SK-N-SH (cell line): ENCODE results near the gene COL4A2. TPM values are rescaled to one million over a fixed set of nuclear protein-coding genes. Genes with fewer than 3 reads are reported as not detected.

ENCODE experiments used
- CTCF ChIA-PET: fragments of 300-600, 350-600 bp; formaldehyde crosslinking; extraction: SDS; loops from one replicate; lab custom pipeline; 2021; lab: Yijun Ruan, JAX
- POLR2A ChIA-PET: fragments of 350-600 bp; sonication (Branson Sonifier 250); formaldehyde crosslinking; extraction: SDS; loops from one replicate; lab custom pipeline; 2020; ENCODE audit warnings: antibody characterized with exemption, inconsistent platforms; lab: Yijun Ruan, JAX
- DNase-seq: peaks from one replicate; pipeline ENCODE4 v3.0.0; 2012
- H2AFZ ChIP-seq: fragments of 200-600 bp; sonication (generic); 2 replicates; pipeline ENCODE4 v1.8.1; 2016; ENCODE audit warnings: antibody characterized with exemption, mild to moderate bottlenecking, low read depth
- H3F3A ChIP-seq: fragments of 200-600 bp; sonication (generic); replicated peaks from 2 replicates; pipeline ENCODE3; 2016; ENCODE audit warnings: antibody characterized with exemption, mild to moderate bottlenecking; ENCODE audit not compliant: insufficient read depth
- H3K27ac ChIP-seq, 2 experiments: fragments of 200-500 bp in 1 of 2; fragments of 200-600 bp in 1 of 2; sonication (Bioruptor generic) in 1 of 2; sonication (generic), shearing (Covaris generic) in 1 of 2; 2 replicates each; pipeline versions ENCODE4 v1.5.1 to v1.6.1; 2014 to 2016; ENCODE audit warnings: low read depth in 2 of 2, inconsistent platforms in 1 of 2, low read length in 1 of 2, mild to moderate bottlenecking in 1 of 2, mixed read lengths in 1 of 2
- H3K27me3 ChIP-seq: fragments of 200-600 bp; sonication (generic), shearing (Covaris generic); 2 replicates; pipeline ENCODE4 v1.6.1; 2016; ENCODE audit warnings: mixed run types; ENCODE audit not compliant: insufficient read depth
- H3K36me3 ChIP-seq, 2 experiments: fragments of 200-500 bp in 1 of 2; fragments of 200-600 bp in 1 of 2; sonication (Bioruptor generic) in 1 of 2; sonication (generic) in 1 of 2; replicated peaks in 1 of 2; 2 replicates each; pipeline versions ENCODE3 to v1.5.1; 2014 to 2016; ENCODE audit warnings: low read length in 1 of 2, mild to moderate bottlenecking in 1 of 2; ENCODE audit not compliant: insufficient read depth in 2 of 2, control insufficient read depth in 1 of 2
- H3K4me1 ChIP-seq, 2 experiments: fragments of 200-500 bp in 1 of 2; fragments of 200-600 bp in 1 of 2; sonication (Bioruptor generic) in 1 of 2; sonication (generic), shearing (Covaris generic) in 1 of 2; 2 replicates each; pipeline versions ENCODE4 v1.5.1 to v1.6.1; 2014 to 2016; ENCODE audit warnings: low read depth in 1 of 2, low read length in 1 of 2, mixed run types in 1 of 2; ENCODE audit not compliant: insufficient read depth in 2 of 2, control insufficient read depth in 1 of 2
- H3K4me2 ChIP-seq: fragments of 200-600 bp; sonication (generic), shearing (Covaris generic); 2 replicates; pipeline ENCODE4 v1.6.1; 2017; ENCODE audit warnings: mixed run types
- H3K4me3 ChIP-seq, 2 experiments: fragments of 200-500 bp in 1 of 2; fragments of 200-600 bp in 1 of 2; sonication (Bioruptor generic) in 1 of 2; sonication (generic), shearing (Covaris generic) in 1 of 2; 2 replicates each; pipeline versions ENCODE4 v1.5.1 to v1.8.1; 2014 to 2016; ENCODE audit warnings: low read depth in 2 of 2, inconsistent platforms in 1 of 2, low read length in 1 of 2, mild to moderate bottlenecking in 1 of 2, mixed read lengths in 1 of 2, moderate library complexity in 1 of 2
- H3K79me2 ChIP-seq: fragments of 200-600 bp; sonication (generic); 2 replicates; pipeline ENCODE4 v1.8.1; 2017; ENCODE audit warnings: mild to moderate bottlenecking; ENCODE audit not compliant: insufficient read depth
- H3K9ac ChIP-seq: fragments of 200-600 bp; sonication (generic); 2 replicates; pipeline ENCODE4 v1.6.1; 2017; ENCODE audit warnings: mixed run types
- H3K9me2 ChIP-seq: fragments of 200-600 bp; sonication (generic); 2 replicates; pipeline ENCODE4 v1.6.1; 2017; ENCODE audit warnings: mixed run types
- H3K9me3 ChIP-seq: fragments of 200-600 bp; sonication (generic); 2 replicates; pipeline ENCODE4 v1.6.1; 2017; ENCODE audit warnings: mixed run types, mild to moderate bottlenecking, moderate library complexity
- H4K20me1 ChIP-seq: fragments of 200-600 bp; sonication (generic); 2 replicates; pipeline ENCODE4 v1.6.1; 2017; ENCODE audit warnings: mild to moderate bottlenecking, mixed run types; ENCODE audit not compliant: insufficient read depth
- CHD2 ChIP-seq: fragments of 150-350 bp; IDR thresholded peaks from 2 replicates; pipeline ENCODE4 v1.6.1; 2018; ENCODE audit warnings: low read length; ENCODE audit not compliant: partially characterized antibody
- EZH2phosphoT487 ChIP-seq: fragments of 200-600 bp; sonication (generic); IDR thresholded peaks from 2 replicates; pipeline ENCODE4 v1.6.1; 2017; ENCODE audit warnings: low read depth, mixed run types, mild to moderate bottlenecking, antibody characterized with exemption, moderate library complexity, borderline replicate concordance
- FOXM1 ChIP-seq: IDR thresholded peaks from 2 replicates; pipeline ENCODE4 v1.4.0; 2012; ENCODE audit warnings: low read depth, mild to moderate bottlenecking
- MEF2A ChIP-seq: IDR thresholded peaks from 2 replicates; pipeline ENCODE4 v1.4.0; 2012; ENCODE audit warnings: low read depth, borderline replicate concordance
- RAD21 ChIP-seq: IDR thresholded peaks from 2 replicates; pipeline ENCODE4 v1.6.1; 2012; ENCODE audit warnings: mild to moderate bottlenecking, low read length
- RFX5 ChIP-seq: IDR thresholded peaks from 2 replicates; pipeline ENCODE4 v1.6.1; 2012; ENCODE audit warnings: mild to moderate bottlenecking, improper control_type of control experiment, low read length
- RXRA ChIP-seq: IDR thresholded peaks from 2 replicates; pipeline ENCODE4 v1.4.0; 2012; ENCODE audit warnings: low read depth, mild to moderate bottlenecking, borderline replicate concordance
- SMC3 ChIP-seq: IDR thresholded peaks from 2 replicates; pipeline ENCODE4 v1.6.1; 2012; ENCODE audit warnings: low read depth, low read length, improper control_type of control experiment
- TAF1 ChIP-seq: IDR thresholded peaks from 2 replicates; pipeline ENCODE4 v1.6.1; 2012; ENCODE audit warnings: low read depth, mild to moderate bottlenecking, low read length, moderate library complexity, borderline replicate concordance
- YY1 ChIP-seq: IDR thresholded peaks from 2 replicates; pipeline ENCODE4 v1.4.0; 2012; ENCODE audit warnings: low read depth, mild to moderate bottlenecking
- WGBS: methylation state at CpG from one replicate; pipeline ENCODE4 v1.1.6; 2017; ENCODE audit warnings: low lambda C conversion rate; 5-methylcytosine and 5-hydroxymethylcytosine counted together
- polyA plus RNA-seq, 3 experiments: library from polyadenylated mRNA; depleted of rRNA; stranded (reverse); fragments of >200 nt; gene quantifications; 2 replicates each; pipeline ENCODE4 v1.2.3, GENCODE V29; 2012
- TF ChIP-seq, protein P1 (sequence below): IDR thresholded peaks from 2 replicates; pipeline ENCODE4; 2012
- TF ChIP-seq, protein P2 (sequence below): IDR thresholded peaks from 2 replicates; pipeline ENCODE4 v1.4.0; 2012; ENCODE audit warnings: low read depth, borderline replicate concordance
- TF ChIP-seq, protein P3 (sequence below): IDR thresholded peaks from 2 replicates; pipeline ENCODE4 v1.4.0; 2012; ENCODE audit warnings: low read depth
- TF ChIP-seq, protein P4 (sequence below): fragments of 200-600 bp; sonication (generic); IDR thresholded peaks from 2 replicates; pipeline ENCODE4 v1.6.1; 2017; ENCODE audit warnings: antibody characterized with exemption, mild to moderate bottlenecking, moderate library complexity
- TF ChIP-seq, protein P5 (sequence below): IDR thresholded peaks from 2 replicates; pipeline ENCODE4 v1.4.0; 2012; ENCODE audit warnings: low read depth, borderline replicate concordance

COL4A2 gene
- polyA plus RNA-seq, 1 of the 3 experiments (the other 2 are of a cell fraction): 137 TPM

DNA sequence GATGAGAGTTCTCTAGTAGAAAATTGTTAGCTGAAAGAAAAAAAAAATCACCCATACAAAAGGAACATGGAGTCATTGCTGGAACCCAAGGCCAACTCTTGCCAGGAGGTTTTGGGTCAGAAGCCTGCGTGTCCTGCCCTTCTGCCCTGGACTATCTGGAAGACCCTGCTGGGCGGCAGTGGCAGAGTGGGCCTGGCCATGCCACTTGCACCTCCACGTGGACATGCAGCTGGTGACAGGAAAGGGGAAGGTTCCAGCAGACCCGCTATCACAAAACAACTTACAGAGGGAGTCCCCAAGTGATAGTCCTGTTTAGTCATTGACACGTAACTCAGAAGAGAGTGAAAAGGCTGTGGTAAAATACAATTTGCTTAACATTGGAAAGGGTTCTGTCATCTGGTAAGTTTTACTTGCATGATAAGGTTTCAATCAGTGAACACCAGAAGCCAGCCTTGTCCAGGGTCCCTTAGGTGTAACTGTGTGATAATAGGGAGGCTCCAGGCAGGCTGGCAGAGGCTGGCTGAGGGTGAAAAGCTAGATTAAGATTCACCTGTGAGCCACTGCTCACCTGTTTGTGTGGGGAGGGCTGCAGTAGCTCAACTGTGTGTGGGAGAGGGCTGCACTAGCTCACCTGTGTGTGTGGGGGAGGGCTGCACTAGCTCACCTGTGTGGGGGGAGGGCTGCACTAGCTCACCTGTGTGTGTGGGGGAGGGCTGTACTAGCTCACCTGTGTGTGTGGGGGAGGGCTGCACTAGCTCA lies 47.8 kb downstream of the COL4A2 start (continued):
- TF ChIP-seq, protein P1, sequence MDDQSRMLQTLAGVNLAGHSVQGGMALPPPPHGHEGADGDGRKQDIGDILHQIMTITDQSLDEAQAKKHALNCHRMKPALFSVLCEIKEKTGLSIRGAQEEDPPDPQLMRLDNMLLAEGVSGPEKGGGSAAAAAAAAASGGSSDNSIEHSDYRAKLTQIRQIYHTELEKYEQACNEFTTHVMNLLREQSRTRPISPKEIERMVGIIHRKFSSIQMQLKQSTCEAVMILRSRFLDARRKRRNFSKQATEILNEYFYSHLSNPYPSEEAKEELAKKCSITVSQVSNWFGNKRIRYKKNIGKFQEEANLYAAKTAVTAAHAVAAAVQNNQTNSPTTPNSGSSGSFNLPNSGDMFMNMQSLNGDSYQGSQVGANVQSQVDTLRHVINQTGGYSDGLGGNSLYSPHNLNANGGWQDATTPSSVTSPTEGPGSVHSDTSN: no peak
- TF ChIP-seq RAD21 (no peak), EZH2phosphoT487 (no peak), YY1 (no peak)
- TF ChIP-seq, all 33 proteins: peak for 0

DNA sequence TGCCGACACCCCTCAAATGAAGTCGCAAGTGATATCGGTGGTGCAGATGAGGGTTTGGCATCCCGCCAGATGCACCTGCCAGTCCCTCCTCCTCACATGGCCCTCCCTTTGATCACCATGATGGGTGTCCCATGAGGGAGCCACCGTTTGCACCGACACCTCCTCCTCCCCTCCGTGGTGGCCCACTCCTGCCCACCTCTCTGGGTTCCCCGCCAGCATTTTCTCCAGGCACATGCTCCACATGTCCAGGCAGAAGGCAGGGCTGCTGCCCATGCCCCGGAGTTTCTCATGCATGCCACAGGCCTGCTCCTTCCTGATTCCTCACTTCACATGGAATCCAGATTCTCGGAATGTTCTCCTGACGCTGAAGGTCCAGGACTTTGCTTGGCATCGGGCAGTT lies 49.3 kb downstream of the COL4A2 start:
- Histone ChIP-seq H3K27me3 (no peaks in the 10 kb centered on the region), H3K79me2 (peaks cover 54% of the 10 kb centered on the region), H4K20me1 (no peaks in the 10 kb centered on the region), H3F3A (peaks cover 4% of the 10 kb centered on the region), H3K9me3 (no peaks in the 10 kb centered on the region), H3K27ac (no peak overlapping the region), H3K36me3 (peaks cover 6 to 21% of the 10 kb centered on the region in 2 experiments)
- TF ChIP-seq, protein P2, sequence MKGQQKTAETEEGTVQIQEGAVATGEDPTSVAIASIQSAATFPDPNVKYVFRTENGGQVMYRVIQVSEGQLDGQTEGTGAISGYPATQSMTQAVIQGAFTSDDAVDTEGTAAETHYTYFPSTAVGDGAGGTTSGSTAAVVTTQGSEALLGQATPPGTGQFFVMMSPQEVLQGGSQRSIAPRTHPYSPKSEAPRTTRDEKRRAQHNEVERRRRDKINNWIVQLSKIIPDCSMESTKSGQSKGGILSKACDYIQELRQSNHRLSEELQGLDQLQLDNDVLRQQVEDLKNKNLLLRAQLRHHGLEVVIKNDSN: no peak
- no peak for TF ChIP-seq SMC3
- TF ChIP-seq, protein P3, sequence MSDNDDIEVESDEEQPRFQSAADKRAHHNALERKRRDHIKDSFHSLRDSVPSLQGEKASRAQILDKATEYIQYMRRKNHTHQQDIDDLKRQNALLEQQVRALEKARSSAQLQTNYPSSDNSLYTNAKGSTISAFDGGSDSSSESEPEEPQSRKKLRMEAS: no peak
- no peak for TF ChIP-seq TAF1
- no peak for TF ChIP-seq RXRA
- TF ChIP-seq, protein P4, sequence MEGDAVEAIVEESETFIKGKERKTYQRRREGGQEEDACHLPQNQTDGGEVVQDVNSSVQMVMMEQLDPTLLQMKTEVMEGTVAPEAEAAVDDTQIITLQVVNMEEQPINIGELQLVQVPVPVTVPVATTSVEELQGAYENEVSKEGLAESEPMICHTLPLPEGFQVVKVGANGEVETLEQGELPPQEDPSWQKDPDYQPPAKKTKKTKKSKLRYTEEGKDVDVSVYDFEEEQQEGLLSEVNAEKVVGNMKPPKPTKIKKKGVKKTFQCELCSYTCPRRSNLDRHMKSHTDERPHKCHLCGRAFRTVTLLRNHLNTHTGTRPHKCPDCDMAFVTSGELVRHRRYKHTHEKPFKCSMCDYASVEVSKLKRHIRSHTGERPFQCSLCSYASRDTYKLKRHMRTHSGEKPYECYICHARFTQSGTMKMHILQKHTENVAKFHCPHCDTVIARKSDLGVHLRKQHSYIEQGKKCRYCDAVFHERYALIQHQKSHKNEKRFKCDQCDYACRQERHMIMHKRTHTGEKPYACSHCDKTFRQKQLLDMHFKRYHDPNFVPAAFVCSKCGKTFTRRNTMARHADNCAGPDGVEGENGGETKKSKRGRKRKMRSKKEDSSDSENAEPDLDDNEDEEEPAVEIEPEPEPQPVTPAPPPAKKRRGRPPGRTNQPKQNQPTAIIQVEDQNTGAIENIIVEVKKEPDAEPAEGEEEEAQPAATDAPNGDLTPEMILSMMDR: no peak
- TF ChIP-seq, protein P5, sequence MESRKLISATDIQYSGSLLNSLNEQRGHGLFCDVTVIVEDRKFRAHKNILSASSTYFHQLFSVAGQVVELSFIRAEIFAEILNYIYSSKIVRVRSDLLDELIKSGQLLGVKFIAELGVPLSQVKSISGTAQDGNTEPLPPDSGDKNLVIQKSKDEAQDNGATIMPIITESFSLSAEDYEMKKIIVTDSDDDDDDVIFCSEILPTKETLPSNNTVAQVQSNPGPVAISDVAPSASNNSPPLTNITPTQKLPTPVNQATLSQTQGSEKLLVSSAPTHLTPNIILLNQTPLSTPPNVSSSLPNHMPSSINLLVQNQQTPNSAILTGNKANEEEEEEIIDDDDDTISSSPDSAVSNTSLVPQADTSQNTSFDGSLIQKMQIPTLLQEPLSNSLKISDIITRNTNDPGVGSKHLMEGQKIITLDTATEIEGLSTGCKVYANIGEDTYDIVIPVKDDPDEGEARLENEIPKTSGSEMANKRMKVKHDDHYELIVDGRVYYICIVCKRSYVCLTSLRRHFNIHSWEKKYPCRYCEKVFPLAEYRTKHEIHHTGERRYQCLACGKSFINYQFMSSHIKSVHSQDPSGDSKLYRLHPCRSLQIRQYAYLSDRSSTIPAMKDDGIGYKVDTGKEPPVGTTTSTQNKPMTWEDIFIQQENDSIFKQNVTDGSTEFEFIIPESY: no peak
- no peak for TF ChIP-seq RFX5
- no peak for TF ChIP-seq CHD2
- no peak for TF ChIP-seq FOXM1
- TF ChIP-seq MEF2A: no peak
- TF ChIP-seq, all 33 proteins: peak for 0
- no peak overlapping the region for H3K4me3 ChIP-seq
- WGBS: 91% methylated on average over 11 of the region's 12 CpGs
- no peak for DNase-seq
- H2AFZ ChIP-seq: no peak overlapping the region
- CTCF ChIA-PET: interaction anchor here (1.0 kb wide), 1 partner anchor 108 kb away, joined by 4 read pairs; no protein-coding TSS in a partner anchor
- no peaks in the 10 kb centered on the region for H3K9me2 ChIP-seq
- POLR2A ChIA-PET: interaction anchor here (0.7 kb wide), 1 partner anchor 349 kb away, joined by 3 read pairs; no protein-coding TSS in a partner anchor
- peaks cover 7 to 16% of the 10 kb centered on the region in 2 experiments; a peak in 2 of 4 replicates for H3K4me1 ChIP-seq
- H3K9ac ChIP-seq: no peak overlapping the region
- H3K4me2 ChIP-seq: no peak overlapping the region
